OCI-LY7 (cell line): Measurements from ENCODE around the gene CFAP126. TPM values are rescaled to one million over a fixed set of nuclear protein-coding genes. Genes with fewer than 3 reads are reported as not detected.
"Not testable (repeated sequence)": the region's sequence is repeated elsewhere in the genome, so short reads cannot be mapped to it uniquely, and the experiment has no call there.

ENCODE experiments used
- Bru-seq: library from RNA; stranded (reverse); fragments of 400-500 nt; gene quantifications from one replicate; lab custom pipeline; 2021; lab: Mats Ljungman, UMichigan
- BruChase-seq, 2 experiments: library from RNA; stranded (reverse); fragments of 400-500 nt; gene quantifications; one replicate each; lab custom pipeline; 2021; lab: Mats Ljungman, UMichigan
- BruUV-seq: library from RNA; stranded (reverse); fragments of 400-500 nt; replicated peaks from 2 replicates; lab custom pipeline; 2021; lab: Mats Ljungman, UMichigan
- CTCF ChIA-PET: fragments of 300-600 bp; sonication (Branson Sonifier 250); formaldehyde crosslinking; loops from one replicate; lab custom pipeline; 2022; ENCODE audit warnings: antibody characterized with exemption; ENCODE audit not compliant: unreplicated experiment; lab: Charles Lee
- POLR2A ChIA-PET: fragments of 300-600 bp; sonication (Branson Sonifier 250); formaldehyde crosslinking; loops from one replicate; lab custom pipeline; 2022; ENCODE audit warnings: antibody characterized with exemption; lab: Charles Lee
- DNase-seq: peaks from one replicate; pipeline ENCODE4 v3.0.0-alpha.2; 2015; ENCODE audit warnings: low spot score
- H2AFZ ChIP-seq: fragments of 200-600 bp; sonication (generic), shearing (Covaris generic); 2 replicates; pipeline ENCODE4 v1.6.1; 2014; ENCODE audit warnings: mild to moderate bottlenecking, antibody characterized with exemption, low read length, moderate library complexity
- H3K27ac ChIP-seq: fragments of 200-600 bp; sonication (generic); 2 replicates; pipeline ENCODE4 v1.5.1; 2014; ENCODE audit warnings: mixed run types, low read depth, mild to moderate bottlenecking, moderate library complexity, low read length, inconsistent platforms; ENCODE audit not compliant: poor library complexity, severe bottlenecking
- H3K36me3 ChIP-seq: fragments of 200-600 bp; sonication (generic); 2 replicates; pipeline ENCODE4 v1.6.1; 2014; ENCODE audit warnings: mild to moderate bottlenecking, antibody characterized with exemption, low read length, moderate library complexity, mixed read lengths; ENCODE audit not compliant: insufficient read depth
- H3K4me1 ChIP-seq: fragments of 200-600 bp; sonication (generic); 2 replicates; pipeline ENCODE4 v1.5.1; 2014; ENCODE audit warnings: mild to moderate bottlenecking, low read length; ENCODE audit not compliant: insufficient read depth, poor library complexity, severe bottlenecking
- H3K4me2 ChIP-seq: fragments of 200-600 bp; sonication (generic); 2 replicates; pipeline ENCODE4 v1.6.1; 2014; ENCODE audit warnings: mild to moderate bottlenecking, low read length
- H3K4me3 ChIP-seq: fragments of 200-600 bp; sonication (generic); 2 replicates; pipeline ENCODE4 v1.5.1; 2014; ENCODE audit warnings: mild to moderate bottlenecking, low read depth, low read length; ENCODE audit not compliant: poor library complexity, severe bottlenecking
- H3K79me2 ChIP-seq: fragments of 200-600 bp; sonication (generic); 2 replicates; pipeline ENCODE4 v1.6.1; 2016; ENCODE audit warnings: low read depth, mild to moderate bottlenecking, low read length, moderate library complexity, mixed read lengths; ENCODE audit not compliant: insufficient read depth
- H3K9me2 ChIP-seq: fragments of 200-600 bp; sonication (generic); 2 replicates; pipeline ENCODE4 v1.6.1; 2016; ENCODE audit warnings: mild to moderate bottlenecking, low read length, mixed read lengths; ENCODE audit not compliant: insufficient read depth
- H3K9me3 ChIP-seq: fragments of 200-600 bp; sonication (generic); 2 replicates; pipeline ENCODE4 v1.6.1; 2014; ENCODE audit warnings: mild to moderate bottlenecking, mixed run types, low read length, mixed read lengths
- H4K20me1 ChIP-seq: fragments of 200-600 bp; sonication (generic); 2 replicates; pipeline ENCODE4 v1.6.1; 2014; ENCODE audit warnings: mild to moderate bottlenecking, antibody characterized with exemption, low read length, moderate library complexity, mixed read lengths; ENCODE audit not compliant: insufficient read depth
- EZH2phosphoT487 ChIP-seq: fragments of 200-600 bp; sonication (generic); IDR thresholded peaks from 2 replicates; pipeline ENCODE4 v1.6.1; 2018; ENCODE audit warnings: low read depth, borderline replicate concordance, mild to moderate bottlenecking, mixed run types, antibody characterized with exemption, low read length, moderate library complexity, mixed read lengths
- intact Hi-C: fragments of 100-400 bp; cut with micrococcal nuclease; formaldehyde crosslinking; loops from one replicate; pipeline ENCODE4 v1.10.0; 2022; ENCODE audit not compliant: unreplicated experiment
- long read RNA-seq: library from polyadenylated mRNA; stranded (forward); transcript quantifications from one replicate; pipeline ENCODE4 v2.0.0, GENCODE V29; 2022
- total RNA-seq, 2 experiments: library from RNA; depleted of rRNA in 1 of 2; stranded (reverse); fragments of >200 nt in 1 of 2; shearing (Covaris generic) in 1 of 2; gene quantifications; 2 replicates each; pipeline ENCODE4 v1.2.3, GENCODE V29; 2014 to 2022
- TF ChIP-seq, protein P1 (sequence below): fragments of 200-600 bp; sonication (generic); conservative IDR thresholded peaks from 2 replicates; pipeline ENCODE4 v1.5.1; 2014; ENCODE audit warnings: mild to moderate bottlenecking, antibody characterized with exemption, low read length, moderate library complexity, mixed read lengths

The CFAP126 gene, protein sequence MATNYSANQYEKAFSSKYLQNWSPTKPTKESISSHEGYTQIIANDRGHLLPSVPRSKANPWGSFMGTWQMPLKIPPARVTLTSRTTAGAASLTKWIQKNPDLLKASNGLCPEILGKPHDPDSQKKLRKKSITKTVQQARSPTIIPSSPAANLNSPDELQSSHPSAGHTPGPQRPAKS
- not detected in 2 replicates for total RNA-seq (2014; rRNA removed; shearing (Covaris generic))
- not detected in 2 replicates for total RNA-seq (2022)
- Bru-seq, nascent RNA, result not detected
- BruChase-seq, experiment 1, labeled RNA remaining after a 6-hour chase, result not detected
- BruChase-seq, experiment 2, labeled RNA remaining after a 2-hour chase, result not detected
- long read RNA-seq, result 0 reads

DNA sequence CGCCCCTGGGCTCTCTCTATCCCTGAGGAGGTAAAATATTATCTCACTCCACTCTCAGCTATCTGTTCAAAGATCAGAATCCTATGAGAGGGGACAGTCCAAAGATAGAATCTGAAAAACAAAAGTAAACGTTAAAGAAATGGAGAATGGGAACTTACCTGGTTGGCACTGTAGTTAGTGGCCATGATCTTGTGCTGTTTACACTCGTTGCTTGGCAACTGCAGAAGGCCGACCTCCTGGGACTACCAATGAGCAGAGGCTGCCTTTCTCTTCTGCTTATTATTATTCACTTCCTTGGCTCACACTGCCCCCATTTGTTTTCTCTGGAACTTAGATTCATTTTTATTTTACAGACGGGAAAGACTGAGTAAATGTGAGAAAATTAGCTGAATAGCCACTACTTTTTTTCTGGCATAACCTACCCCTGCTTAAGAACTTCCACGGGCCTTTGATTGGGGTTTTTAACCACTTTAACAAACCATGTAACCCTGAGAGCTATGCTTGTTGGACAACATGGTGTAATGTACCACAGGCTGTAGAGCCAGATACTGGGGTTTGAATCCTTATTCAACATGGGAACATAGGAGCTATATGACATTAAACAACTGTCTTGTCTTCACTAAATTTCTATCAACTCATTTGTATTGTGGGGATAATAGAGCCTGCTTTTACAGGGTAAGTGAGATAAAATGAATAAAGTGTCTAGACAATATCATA lies at the start of gene CFAP126:
TSS of gene CFAP126 (minus strand) at position 193 of the 717 bp plus-strand sequence. CDS start at position 185, 8 bp downstream.
- Histone ChIP-seq H3K27ac (no peak within 1 kb of the TSS), H3K9me3 (no peaks in the 10 kb centered on the region), H3K4me2 (no peak within 1 kb of the TSS), H2AFZ (no peak within 1 kb of the TSS), H4K20me1 (no peaks in the 10 kb centered on the region), H3K4me3 (no peak within 1 kb of the TSS), H3K36me3 (peaks cover 42% of the 10 kb centered on the region), H3K4me1 (peaks cover 8% of the 10 kb centered on the region), H3K79me2 (no peaks in the 10 kb centered on the region), H3K9me2 (no peaks in the 10 kb centered on the region)
- intact Hi-C loops, result no loop called here
- DNase-seq, result peak; percentile 78
- ChIA-PET CTCF (no interaction called here), POLR2A (interaction anchor here (0.8 to 1.1 kb wide), 4 partner anchors 37 to 370 kb away, joined by 3 to 5 read pairs (median 3); no protein-coding TSS in a partner anchor)
- no TSS peak for BruUV-seq
- TF ChIP-seq EZH2phosphoT487, result no peak
- TF ChIP-seq, protein P1, sequence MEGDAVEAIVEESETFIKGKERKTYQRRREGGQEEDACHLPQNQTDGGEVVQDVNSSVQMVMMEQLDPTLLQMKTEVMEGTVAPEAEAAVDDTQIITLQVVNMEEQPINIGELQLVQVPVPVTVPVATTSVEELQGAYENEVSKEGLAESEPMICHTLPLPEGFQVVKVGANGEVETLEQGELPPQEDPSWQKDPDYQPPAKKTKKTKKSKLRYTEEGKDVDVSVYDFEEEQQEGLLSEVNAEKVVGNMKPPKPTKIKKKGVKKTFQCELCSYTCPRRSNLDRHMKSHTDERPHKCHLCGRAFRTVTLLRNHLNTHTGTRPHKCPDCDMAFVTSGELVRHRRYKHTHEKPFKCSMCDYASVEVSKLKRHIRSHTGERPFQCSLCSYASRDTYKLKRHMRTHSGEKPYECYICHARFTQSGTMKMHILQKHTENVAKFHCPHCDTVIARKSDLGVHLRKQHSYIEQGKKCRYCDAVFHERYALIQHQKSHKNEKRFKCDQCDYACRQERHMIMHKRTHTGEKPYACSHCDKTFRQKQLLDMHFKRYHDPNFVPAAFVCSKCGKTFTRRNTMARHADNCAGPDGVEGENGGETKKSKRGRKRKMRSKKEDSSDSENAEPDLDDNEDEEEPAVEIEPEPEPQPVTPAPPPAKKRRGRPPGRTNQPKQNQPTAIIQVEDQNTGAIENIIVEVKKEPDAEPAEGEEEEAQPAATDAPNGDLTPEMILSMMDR, result peak; percentile 60

DNA sequence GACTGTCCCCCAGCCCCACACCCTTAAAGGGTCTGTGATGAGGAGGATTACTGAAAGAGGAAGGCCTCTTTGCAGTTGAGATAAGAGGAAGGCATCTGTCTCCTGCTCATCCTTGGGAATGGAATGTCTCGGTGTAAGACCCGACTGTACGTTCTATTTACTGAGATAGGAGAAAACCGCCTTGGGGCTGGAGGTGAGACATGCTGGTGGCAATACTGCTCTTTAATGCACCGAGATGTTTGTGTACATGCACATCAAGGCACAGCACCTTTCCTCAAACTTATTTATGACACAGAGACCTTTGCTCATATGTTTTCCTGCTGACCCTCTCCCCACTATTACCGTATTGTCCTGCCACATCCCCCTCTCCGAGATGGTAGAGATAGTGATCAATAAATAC lies 45.4 kb upstream of the CFAP126 start:
- H3K4me1 ChIP-seq, H3K9me3 ChIP-seq, BruUV-seq, H3K27ac ChIP-seq, DNase-seq, CTCF ChIA-PET, H4K20me1 ChIP-seq, H3K4me2 ChIP-seq, H3K9me2 ChIP-seq, H3K4me3 ChIP-seq, intact Hi-C loops, H3K79me2 ChIP-seq, H3K36me3 ChIP-seq, H2AFZ ChIP-seq, POLR2A ChIA-PET: not testable (repeated sequence)

DNA sequence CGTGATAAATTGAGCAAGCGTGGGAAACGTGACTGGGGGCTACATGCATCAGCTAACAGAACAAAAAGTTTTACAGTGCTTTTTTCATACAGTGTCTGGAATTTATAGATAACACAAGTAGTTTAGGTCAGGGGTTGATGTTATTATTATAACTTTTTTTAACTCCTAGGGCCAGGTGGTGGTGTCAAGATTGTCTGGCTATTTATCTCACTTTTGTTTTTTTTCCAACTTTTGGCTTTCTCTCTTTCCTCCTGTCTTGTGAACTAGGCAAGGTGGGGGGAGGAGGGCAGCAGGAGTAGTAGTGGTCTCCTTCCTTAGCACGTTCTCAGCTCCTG lies 42.9 kb upstream of the CFAP126 start:
- DNase-seq, H3K4me2 ChIP-seq, intact Hi-C loops, H3K9me3 ChIP-seq, H4K20me1 ChIP-seq, H2AFZ ChIP-seq, H3K4me3 ChIP-seq, BruUV-seq, H3K36me3 ChIP-seq, H3K79me2 ChIP-seq, H3K4me1 ChIP-seq, H3K9me2 ChIP-seq, H3K27ac ChIP-seq, CTCF ChIA-PET: not testable (repeated sequence)
- POLR2A ChIA-PET, result interaction anchor here (0.6 to 1.5 kb wide), 2 partner anchors 11 to 1330 kb away, joined by 3 to 5 read pairs; no protein-coding TSS in a partner anchor

DNA sequence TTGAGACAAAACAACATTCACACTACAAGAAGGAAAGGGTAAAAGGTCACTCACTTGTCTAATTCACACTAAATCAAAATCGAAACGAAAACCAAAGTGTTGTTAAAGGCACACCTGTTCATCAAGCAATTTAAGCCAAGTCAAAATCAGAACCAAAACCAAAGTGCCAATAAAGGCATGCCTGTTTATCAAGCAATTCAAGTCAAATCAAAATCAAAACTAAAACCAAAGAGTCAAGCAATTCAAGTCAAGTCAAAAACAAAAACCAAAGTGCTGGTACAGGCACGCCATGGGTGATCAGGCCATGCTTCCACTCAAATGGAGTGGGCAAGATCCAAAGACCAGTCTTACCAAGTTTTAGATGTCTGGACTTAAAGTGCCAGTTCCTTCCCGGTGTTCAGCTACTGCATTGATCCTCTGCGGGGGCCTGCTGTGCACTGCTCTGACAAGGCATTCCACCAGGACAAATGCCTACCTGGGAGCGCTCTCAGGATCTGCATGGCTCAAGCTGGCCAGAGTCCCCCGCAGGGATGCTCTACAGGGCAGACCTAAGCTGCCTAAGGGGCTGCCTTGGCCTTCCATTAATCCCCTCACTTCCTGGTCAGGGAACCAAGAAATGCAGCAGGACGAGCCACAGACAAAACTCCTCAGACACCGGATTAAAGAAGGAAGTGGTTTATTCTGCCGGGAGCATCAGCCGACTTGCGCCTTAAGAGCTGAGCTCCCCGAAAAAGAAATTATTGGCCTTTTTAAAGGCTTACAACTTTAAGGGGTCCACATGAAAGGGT lies 42.4 kb upstream of the CFAP126 start:
- H3K9me2 ChIP-seq, H3K36me3 ChIP-seq, intact Hi-C loops, DNase-seq, H3K4me3 ChIP-seq, H3K4me2 ChIP-seq, H4K20me1 ChIP-seq, H3K4me1 ChIP-seq, H3K27ac ChIP-seq, BruUV-seq, H3K9me3 ChIP-seq, CTCF ChIA-PET, H2AFZ ChIP-seq, H3K79me2 ChIP-seq: not testable (repeated sequence)
- POLR2A ChIA-PET, result interaction anchor here (0.6 to 1.5 kb wide), 2 partner anchors 10 to 1329 kb away, joined by 3 to 5 read pairs; no protein-coding TSS in a partner anchor
